Fibroblast of gingiva (primary cell): ENCODE data around the gene FAM131A.
A peak's percentile ranks its signal among the peaks of the same experiment; 100 is the strongest.

Experiments used
- DNase-seq: peaks from one replicate; pipeline ENCODE4 v3.0.0-alpha.2; 2011; ENCODE audit warnings: low read depth

Gene FAM131A

GRCh38 chr3:184377882-184378445, 40.6 kb downstream of the FAM131A start, which contains the start of gene THPO:
Gene THPO (minus strand): TSS chr3:184378207. CDS start chr3:184376259, 1,948 bp downstream.
- DNase-seq = no peak

DNA sequence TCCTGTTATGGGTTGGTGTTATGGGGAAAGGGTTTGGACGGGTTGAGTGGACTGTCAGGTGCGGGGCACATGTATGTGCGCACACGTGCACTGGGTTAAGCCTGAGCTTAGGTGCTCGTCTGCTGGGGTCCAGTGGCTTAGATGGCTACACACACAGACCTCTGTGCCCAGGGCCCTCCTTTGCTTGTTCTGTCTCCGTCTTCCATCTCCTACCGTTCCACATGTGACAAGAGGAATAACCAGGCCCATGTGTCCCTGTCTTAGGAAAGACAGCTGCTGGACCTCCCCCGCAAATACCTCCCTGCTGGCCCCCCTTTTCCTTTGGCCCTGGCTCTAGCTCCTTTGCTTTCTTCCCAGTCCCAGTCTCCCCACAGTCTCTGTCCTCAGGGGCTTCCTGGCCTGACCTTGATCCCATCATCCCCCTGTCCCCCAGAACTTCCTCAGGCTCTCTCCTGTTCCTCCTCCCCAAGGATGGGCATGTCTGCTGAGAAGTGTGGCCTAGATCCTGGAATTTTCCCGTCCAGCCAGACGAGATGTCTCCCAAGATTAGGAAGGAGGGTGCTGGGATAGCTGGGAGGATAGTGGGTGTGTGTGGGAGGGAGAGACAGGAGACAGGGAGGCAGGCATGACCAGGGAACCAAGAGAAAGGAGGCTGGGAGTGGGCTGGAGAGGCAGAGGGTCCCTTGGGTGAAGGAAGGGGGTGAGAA, 41.4 kb downstream of the FAM131A start:
- no peak for DNase-seq

DNA sequence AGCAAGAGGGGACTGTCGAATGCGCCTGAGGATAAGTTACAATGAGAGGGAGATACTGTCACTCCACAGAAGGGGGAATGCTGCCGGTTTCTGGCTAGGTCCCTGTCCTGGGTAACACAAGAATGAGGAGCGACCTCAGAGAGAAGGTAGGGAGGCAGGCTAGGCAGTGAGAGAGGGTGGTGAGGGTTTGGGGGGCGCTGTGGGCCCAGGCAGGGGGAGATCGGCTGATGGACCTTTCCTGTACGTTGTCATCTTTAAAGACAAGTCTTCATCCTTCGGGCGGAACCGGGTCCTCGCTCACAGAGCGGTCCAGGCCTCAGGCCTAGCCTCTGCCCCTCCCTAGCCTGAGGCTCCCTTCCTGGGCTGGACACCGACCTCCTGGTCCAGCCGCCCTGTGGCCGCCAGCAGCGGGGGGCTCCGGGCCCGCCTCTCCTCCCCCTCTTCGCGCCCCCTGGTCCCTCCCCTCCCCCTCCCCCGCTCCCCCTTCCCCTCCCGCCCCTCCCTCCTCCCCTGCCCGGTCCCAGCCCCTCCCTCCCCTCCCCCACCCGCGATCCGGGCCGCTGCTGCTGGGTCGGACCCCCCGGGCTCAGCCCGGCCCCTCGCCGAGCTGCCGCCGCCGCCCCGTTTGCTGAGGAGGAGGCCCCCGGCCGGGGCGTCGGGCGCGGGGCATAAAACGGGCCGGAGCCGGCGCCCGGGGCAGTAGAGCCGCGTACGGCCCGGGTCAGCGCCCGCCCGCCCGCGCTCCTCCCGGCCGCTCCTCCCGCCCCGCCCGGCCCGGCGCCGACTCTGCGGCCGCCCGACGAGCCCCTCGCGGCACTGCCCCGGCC, 42.2 kb downstream of the FAM131A start, which contains the start of gene CHRD:
Gene CHRD, plus strand, starts transcription at position 697 of the 827 bp plus-strand sequence. CDS start 265 bp downstream, outside the sequence.
- no peak for DNase-seq

- peak; percentile 33 for DNase-seq
These were observed 42.8 kb downstream of the FAM131A start for GRCh38 chr3:184380185-184380626.

DNA sequence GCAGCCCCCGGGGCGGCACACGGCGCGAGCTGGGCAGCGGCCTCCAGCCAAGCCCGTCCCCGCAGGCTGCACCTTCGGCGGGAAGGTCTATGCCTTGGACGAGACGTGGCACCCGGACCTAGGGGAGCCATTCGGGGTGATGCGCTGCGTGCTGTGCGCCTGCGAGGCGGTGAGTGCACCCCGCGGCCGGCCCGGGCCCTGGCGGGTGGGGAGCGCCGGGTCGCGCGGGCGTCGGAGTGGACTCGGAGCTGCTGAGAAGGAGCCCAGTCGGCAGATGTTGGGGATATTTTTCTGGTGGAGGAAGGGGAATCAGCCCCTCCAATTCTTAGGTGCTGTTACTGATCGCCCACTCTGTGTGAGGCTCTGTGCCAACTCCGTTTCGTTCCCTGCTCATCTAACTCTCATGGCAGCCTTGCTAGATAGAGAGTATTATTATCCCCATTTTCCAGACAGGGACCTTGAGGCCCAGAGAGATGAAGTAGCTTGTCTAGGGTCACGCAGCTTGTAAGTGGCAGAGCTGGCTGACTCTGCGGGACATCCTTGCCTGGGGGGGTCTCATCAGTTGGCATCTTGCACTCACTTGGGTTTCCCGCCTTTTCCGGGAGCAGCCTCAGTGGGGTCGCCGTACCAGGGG, 43.3 kb downstream of the FAM131A start:
- DNase-seq = no peak

DNA sequence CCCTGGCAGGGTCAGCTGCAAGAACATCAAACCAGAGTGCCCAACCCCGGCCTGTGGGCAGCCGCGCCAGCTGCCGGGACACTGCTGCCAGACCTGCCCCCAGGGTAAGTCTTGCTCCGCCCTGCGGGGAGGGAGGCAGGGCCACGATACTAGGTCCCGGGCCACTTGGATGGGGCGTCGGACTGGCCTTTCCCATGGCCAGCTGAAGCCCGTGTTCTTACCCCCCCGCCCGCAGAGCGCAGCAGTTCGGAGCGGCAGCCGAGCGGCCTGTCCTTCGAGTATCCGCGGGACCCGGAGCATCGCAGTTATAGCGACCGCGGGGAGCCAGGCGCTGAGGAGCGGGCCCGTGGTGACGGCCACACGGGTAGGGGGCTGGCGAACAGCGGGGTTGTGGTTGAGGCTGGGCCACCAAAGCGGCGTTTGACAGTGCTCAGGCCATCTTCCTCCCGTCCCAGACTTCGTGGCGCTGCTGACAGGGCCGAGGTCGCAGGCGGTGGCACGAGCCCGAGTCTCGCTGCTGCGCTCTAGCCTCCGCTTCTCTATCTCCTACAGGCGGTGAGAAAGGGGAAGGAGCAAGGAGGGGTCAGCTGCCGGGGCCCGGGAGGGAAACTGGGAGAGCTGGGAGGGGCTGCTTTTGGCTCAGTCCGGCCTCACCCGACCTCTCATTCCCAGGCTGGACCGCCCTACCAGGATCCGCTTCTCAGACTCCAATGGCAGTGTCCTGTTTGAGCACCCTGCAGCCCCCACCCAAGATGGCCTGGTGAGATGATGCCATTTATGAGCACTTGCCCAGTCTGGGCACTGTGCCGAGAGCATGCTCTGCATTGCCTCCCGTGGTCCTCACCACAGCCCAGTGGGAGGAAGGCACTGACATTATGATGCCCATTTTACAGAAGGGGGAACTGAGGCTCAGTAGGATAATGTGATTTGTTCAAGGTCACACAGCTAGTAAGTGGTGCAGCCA, 44.1 kb downstream of the FAM131A start:
- DNase-seq = no peak

DNA sequence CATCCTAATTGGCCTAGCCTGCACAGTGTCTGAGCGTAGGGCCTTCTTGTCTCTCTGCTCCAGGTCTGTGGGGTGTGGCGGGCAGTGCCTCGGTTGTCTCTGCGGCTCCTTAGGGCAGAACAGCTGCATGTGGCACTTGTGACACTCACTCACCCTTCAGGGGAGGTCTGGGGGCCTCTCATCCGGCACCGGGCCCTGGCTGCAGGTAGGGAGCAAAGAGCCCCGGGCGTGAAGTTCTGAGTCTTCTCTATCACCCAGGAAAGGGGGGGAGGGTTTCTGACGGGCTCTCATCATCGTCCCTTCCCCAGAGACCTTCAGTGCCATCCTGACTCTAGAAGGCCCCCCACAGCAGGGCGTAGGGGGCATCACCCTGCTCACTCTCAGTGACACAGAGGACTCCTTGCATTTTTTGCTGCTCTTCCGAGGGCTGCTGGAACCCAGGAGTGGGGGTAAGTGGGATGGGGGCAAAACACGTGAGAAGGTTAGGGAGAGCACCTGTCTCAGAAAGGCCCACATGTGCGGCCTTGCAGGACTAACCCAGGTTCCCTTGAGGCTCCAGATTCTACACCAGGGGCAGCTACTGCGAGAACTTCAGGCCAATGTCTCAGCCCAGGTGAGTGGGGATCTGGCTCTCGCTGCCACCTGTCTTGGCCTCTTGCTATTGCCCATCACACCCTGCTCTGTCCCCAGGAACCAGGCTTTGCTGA, 45.1 kb downstream of the FAM131A start:
- no peak for DNase-seq

DNA sequence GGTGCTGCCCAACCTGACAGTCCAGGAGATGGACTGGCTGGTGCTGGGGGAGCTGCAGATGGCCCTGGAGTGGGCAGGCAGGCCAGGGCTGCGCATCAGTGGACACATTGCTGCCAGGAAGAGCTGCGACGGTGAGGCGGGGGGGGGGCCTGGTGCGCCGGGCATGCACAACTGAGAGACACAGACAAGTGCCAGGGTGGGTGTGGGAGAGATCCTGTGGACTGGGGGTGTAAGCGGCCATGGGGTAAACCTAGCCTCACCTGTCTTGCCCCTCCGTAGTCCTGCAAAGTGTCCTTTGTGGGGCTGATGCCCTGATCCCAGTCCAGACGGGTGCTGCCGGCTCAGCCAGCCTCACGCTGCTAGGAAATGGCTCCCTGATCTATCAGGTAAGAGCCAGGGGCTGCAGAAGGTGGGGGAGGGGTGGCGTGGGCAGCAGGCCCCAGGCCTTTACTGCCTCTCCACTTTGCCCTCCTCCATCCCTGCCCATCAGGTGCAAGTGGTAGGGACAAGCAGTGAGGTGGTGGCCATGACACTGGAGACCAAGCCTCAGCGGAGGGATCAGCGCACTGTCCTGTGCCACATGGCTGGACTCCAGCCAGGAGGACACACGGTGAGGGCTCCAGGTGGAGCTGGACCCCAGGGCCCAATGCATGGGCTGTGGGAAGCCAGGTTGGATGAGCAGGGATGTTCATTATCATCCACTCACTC, 45.8 kb downstream of the FAM131A start:
- DNase-seq = no peak

DNA sequence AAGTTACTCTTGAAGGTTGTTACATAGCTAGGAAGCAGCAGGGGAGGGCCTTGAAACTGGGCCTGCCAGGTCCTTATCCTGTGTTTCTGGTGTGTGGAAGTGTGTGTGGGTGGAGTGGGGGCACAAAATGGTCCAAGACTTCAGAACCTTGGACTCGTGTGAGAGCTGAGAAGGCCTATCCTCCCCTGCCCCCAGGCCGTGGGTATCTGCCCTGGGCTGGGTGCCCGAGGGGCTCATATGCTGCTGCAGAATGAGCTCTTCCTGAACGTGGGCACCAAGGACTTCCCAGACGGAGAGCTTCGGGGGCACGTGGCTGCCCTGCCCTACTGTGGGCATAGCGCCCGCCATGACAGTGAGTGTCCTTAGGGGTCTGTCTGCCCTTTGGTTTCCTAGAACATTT, 46.9 kb downstream of the FAM131A start:
- no peak for DNase-seq

DNA sequence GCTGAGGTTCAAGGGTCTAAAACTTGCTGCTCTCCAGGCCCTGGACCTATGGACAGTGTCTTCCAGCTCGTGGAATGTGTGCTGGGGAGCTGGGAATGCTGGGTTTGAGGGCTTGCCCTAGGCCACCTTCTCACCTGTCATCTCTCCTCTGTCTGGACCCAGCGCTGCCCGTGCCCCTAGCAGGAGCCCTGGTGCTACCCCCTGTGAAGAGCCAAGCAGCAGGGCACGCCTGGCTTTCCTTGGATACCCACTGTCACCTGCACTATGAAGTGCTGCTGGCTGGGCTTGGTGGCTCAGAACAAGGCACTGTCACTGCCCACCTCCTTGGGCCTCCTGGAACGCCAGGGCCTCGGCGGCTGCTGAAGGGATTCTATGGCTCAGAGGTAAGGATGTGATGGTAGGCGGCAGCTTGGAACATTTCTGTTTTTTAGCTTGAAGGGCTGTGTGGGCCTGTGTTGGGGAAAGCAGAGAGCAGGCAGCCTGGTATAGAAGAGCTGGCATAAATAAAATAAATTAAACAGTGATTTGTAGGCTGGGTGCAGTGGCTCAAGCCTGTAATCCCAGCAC, 47.5 kb downstream of the FAM131A start:
- DNase-seq = no peak

DNA sequence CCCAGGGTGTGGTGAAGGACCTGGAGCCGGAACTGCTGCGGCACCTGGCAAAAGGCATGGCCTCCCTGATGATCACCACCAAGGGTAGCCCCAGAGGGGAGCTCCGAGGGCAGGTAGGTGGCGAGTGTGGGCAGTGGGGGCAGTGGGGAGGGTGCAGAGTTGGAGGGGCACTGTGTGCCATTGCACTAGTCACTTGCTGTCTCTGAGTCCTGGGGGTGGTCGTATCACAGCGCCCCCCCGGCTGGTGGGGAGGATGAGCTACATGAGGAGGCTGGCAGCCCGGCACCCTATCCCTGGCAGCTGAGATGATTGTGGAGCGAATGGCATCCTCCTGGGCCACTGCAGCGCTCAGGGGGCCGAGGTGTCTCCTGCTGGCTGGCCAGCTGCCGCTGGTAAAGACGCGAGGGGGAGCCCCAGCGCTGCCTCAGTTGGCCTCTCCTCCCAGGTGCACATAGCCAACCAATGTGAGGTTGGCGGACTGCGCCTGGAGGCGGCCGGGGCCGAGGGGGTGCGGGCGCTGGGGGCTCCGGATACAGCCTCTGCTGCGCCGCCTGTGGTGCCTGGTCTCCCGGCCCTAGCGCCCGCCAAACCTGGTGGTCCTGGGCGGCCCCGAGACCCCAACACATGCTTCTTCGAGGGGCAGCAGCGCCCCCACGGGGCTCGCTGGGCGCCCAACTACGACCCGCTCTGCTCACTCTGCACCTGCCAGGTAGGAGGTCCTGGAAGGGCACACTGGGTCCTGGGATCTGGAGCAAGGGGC, 48.8 kb downstream of the FAM131A start:
- DNase-seq = no peak

GRCh38 chr3:184387174-184387714, 49.8 kb downstream of the FAM131A start:
- DNase-seq = no peak

- DNase-seq = no peak
These were observed 51.0 kb downstream of the FAM131A start for GRCh38 chr3:184388164-184388935.

GRCh38 chr3:184388936-184389230, 51.5 kb downstream of the FAM131A start:
- no peak for DNase-seq

DNA sequence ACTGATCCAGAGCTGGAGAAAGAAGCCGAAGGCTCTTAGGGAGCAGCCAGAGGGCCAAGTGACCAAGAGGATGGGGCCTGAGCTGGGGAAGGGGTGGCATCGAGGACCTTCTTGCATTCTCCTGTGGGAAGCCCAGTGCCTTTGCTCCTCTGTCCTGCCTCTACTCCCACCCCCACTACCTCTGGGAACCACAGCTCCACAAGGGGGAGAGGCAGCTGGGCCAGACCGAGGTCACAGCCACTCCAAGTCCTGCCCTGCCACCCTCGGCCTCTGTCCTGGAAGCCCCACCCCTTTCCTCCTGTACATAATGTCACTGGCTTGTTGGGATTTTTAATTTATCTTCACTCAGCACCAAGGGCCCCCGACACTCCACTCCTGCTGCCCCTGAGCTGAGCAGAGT, 52.0 kb downstream of the FAM131A start:
- DNase-seq = no peak

- no peak for DNase-seq
These were observed 52.6 kb downstream of the FAM131A start for GRCh38 chr3:184389935-184390528.

- DNase-seq = no peak
These were observed 53.9 kb downstream of the FAM131A start for GRCh38 chr3:184391266-184391665.

- no peak for DNase-seq
These were observed 57.9 kb downstream of the FAM131A start for GRCh38 chr3:184395320-184395660.
